Effector CD4-positive, alpha-beta T cell (primary cell): ENCODE results near the gene GOLGA6C. TPM values are rescaled to one million over a fixed set of nuclear protein-coding genes. Genes with fewer than 3 reads are reported as not detected.
"Not testable (repeated sequence)": the region's sequence is repeated elsewhere in the genome, so short reads cannot be mapped to it uniquely, and the experiment has no call there.

Experiments
- DNase-seq: peaks from one replicate; pipeline ENCODE4 v3.0.0-alpha.2; 2020
- total RNA-seq: gene quantifications from one replicate; lab custom pipeline; 2026; lab: John Stamatoyannopoulos, UW

The GOLGA6C gene
- total RNA-seq, result not detected

GRCh38 chr15:75258034-75258433 is at the start of gene GOLGA6C:
TSS of gene GOLGA6C (plus strand) at chr15:75258334. CDS start at chr15:75258599, 265 bp downstream.
- DNase-seq, result not testable (repeated sequence)

- no peak for DNase-seq
Measured at GRCh38 chr15:75208501-75209288, 49.4 kb upstream of the GOLGA6C start.

GRCh38 chr15:75209289-75209676 is 48.9 kb upstream of the GOLGA6C start:
- no peak for DNase-seq

GRCh38 chr15:75210811-75211230 is 47.3 kb upstream of the GOLGA6C start:
- no peak for DNase-seq

- no peak for DNase-seq
Measured at GRCh38 chr15:75211436-75212199, 46.5 kb upstream of the GOLGA6C start.

- no peak for DNase-seq
Measured at GRCh38 chr15:75212200-75212858, 45.8 kb upstream of the GOLGA6C start.

GRCh38 chr15:75213212-75213767 is 44.8 kb upstream of the GOLGA6C start:
- DNase-seq, result no peak

GRCh38 chr15:75213768-75214221 is 44.3 kb upstream of the GOLGA6C start:
- no peak for DNase-seq

GRCh38 chr15:75214293-75215096 is 43.6 kb upstream of the GOLGA6C start:
- DNase-seq, result no peak

- DNase-seq, result no peak
Measured at GRCh38 chr15:75215107-75216004, 42.8 kb upstream of the GOLGA6C start.

GRCh38 chr15:75217012-75217411 is 41.1 kb upstream of the GOLGA6C start:
- no peak for DNase-seq

- not testable (repeated sequence) for DNase-seq
Measured at GRCh38 chr15:75217574-75217973, 40.6 kb upstream of the GOLGA6C start.

GRCh38 chr15:75219507-75219929 is 38.6 kb upstream of the GOLGA6C start:
- not testable (repeated sequence) for DNase-seq

- DNase-seq, result no peak
Measured at GRCh38 chr15:75223688-75224087, 34.4 kb upstream of the GOLGA6C start.

GRCh38 chr15:75224281-75224680 is 33.9 kb upstream of the GOLGA6C start:
- DNase-seq, result no peak

- DNase-seq, result not testable (repeated sequence)
Measured at GRCh38 chr15:75225102-75225836, 32.9 kb upstream of the GOLGA6C start.

GRCh38 chr15:75225951-75226732 is 32.0 kb upstream of the GOLGA6C start:
- DNase-seq, result no peak

- DNase-seq, result not testable (repeated sequence)
Measured at GRCh38 chr15:75227112-75227511, 31.0 kb upstream of the GOLGA6C start.

GRCh38 chr15:75227663-75228280 is 30.4 kb upstream of the GOLGA6C start:
- DNase-seq, result no peak
